K562 (cell line): ENCODE data around the gene ASIC1. TPM values are rescaled to one million over a fixed set of nuclear protein-coding genes. Genes with fewer than 3 reads are reported as not detected.

Experiments used
- AFF1 ChIP-seq, 2 experiments: fragments of 450-650 bp; IDR thresholded peaks; 2 replicates each; pipeline ENCODE4 v1.6.1; 2018; ENCODE audit warnings: mild to moderate bottlenecking in 2 of 2, low read depth in 1 of 2; ENCODE audit not compliant: partially characterized antibody in 2 of 2
- BHLHE40 ChIP-seq: IDR thresholded peaks from 2 replicates; pipeline ENCODE4 v1.6.1; 2011; ENCODE audit warnings: low read length, improper control_type of control experiment
- CTBP1 ChIP-seq: fragments of 450-650 bp; IDR thresholded peaks from 2 replicates; pipeline ENCODE4 v1.6.1; 2016; ENCODE audit warnings: borderline replicate concordance
- ELF1 ChIP-seq: fragments of 200-800 bp; sonication (Bioruptor generic); IDR thresholded peaks from 2 replicates; pipeline ENCODE4 v1.6.1; 2016; ENCODE audit warnings: missing genetic modification characterization, missing compliant biosample characterization
- FOXM1 ChIP-seq, 2 experiments: fragments of 450-650 bp in 1 of 2; sonication (generic) in 1 of 2; formaldehyde crosslinking in 1 of 2; IDR thresholded peaks; 2 replicates each; pipeline versions ENCODE4 v1.6.1 to v1.9.0; 2017 to 2022; ENCODE audit warnings: low read depth in 2 of 2, mild to moderate bottlenecking in 2 of 2, missing genetic modification reagents in 1 of 2, moderate library complexity in 1 of 2
- HBP1 ChIP-seq: fragments of 450-650 bp; formaldehyde crosslinking; IDR thresholded peaks from 2 replicates; pipeline ENCODE4 v1.4.0; 2022; ENCODE audit warnings: missing genetic modification characterization
- HNRNPLL ChIP-seq: fragments of 200-400 bp; formaldehyde crosslinking; IDR thresholded peaks from 2 replicates; pipeline ENCODE4 v1.6.1; 2017; ENCODE audit warnings: low read length, low read depth, mild to moderate bottlenecking; ENCODE audit not compliant: poor library complexity, severe bottlenecking
- NFRKB ChIP-seq: fragments of 450-650 bp; IDR thresholded peaks from 2 replicates; pipeline ENCODE4 v1.6.1; 2016; ENCODE audit warnings: low read depth
- NFXL1 ChIP-seq: fragments of 450-650 bp; formaldehyde crosslinking; IDR thresholded peaks from 2 replicates; pipeline ENCODE4 v1.4.0; 2021; ENCODE audit warnings: mild to moderate bottlenecking
- PML ChIP-seq: IDR thresholded peaks from 2 replicates; pipeline ENCODE4 v1.6.1; 2012; ENCODE audit warnings: low read length, inconsistent platforms
- RAD21 ChIP-seq, 2 experiments: fragments of 250-450 bp in 1 of 2; fragments of 450-650 bp in 1 of 2; sonication (Bioruptor Pico) in 1 of 2; formaldehyde crosslinking in 1 of 2; IDR thresholded peaks in 1 of 2; conservative IDR thresholded peaks in 1 of 2; 2 replicates each; pipeline versions ENCODE4 v1.4.0 to v1.8.0; 2020 to 2022; ENCODE audit warnings: mild to moderate bottlenecking in 2 of 2, moderate library complexity in 1 of 2
- SNIP1 ChIP-seq: fragments of 450-650 bp; IDR thresholded peaks from 2 replicates; pipeline ENCODE4 v1.7.1; 2017; ENCODE audit warnings: low read depth, mild to moderate bottlenecking
- THAP12 ChIP-seq: fragments of 250-450 bp; sonication (Bioruptor Pico); IDR thresholded peaks from 2 replicates; pipeline ENCODE4 v1.9.0; 2021; ENCODE audit warnings: mild to moderate bottlenecking, inconsistent platforms
- ZMIZ1 ChIP-seq, 2 experiments: fragments of 150-350 bp in 1 of 2; IDR thresholded peaks; 2 replicates each; pipeline ENCODE4 v1.6.1; 2012 to 2016; ENCODE audit warnings: low read depth in 2 of 2, low read length in 2 of 2, mild to moderate bottlenecking in 1 of 2, moderate library complexity in 1 of 2
- polyA plus RNA-seq, 8 experiments: library from polyadenylated mRNA; depleted of rRNA in 4 of 8; stranded (reverse) in 5 of 8; unstranded in 3 of 8; fragments of >200 nt; fragmentation: Nextera tagmentation in 2 of 8; fragmentation: Illumina TruSeq in 1 of 8; extraction: Ambion mirVana in 2 of 8; extraction: Trizol in 1 of 8; gene quantifications; 2 replicates each; pipeline versions ENCODE4 v1.2.1 to v1.2.3, GENCODE V29; 2011 to 2014; ENCODE audit warnings: inconsistent platforms in 1 of 8, missing spikeins in 1 of 8
- total RNA-seq, 7 experiments: library from RNA; depleted of rRNA in 6 of 7; stranded (reverse); fragments of >200 nt in 6 of 7; fragmentation: Illumina TruSeq in 2 of 7; extraction: Trizol in 2 of 7; gene quantifications; 2 replicates each; pipeline versions ENCODE4 v1.2.1 to v1.2.3, GENCODE V29; 2011 to 2021; ENCODE audit warnings: low replicate concordance in 1 of 7

ASIC1 gene
- total and polyA plus RNA-seq, 9 of the 15 experiments (the other 6 are each of a cell fraction or from before 2014, with no cell fraction given) = 0.01 to 1.7 (median 0.45) TPM

GRCh38 chr12:50084775-50085614, 27.6 kb downstream of the ASIC1 start, which contains the start of gene SMARCD1 (continued):
- TF ChIP-seq THAP12 (CRISPR knock-in tag) (peak; percentile 98), HBP1 (no peak), PML (peak; percentile 26; the same call in 1 of the 2 replicates), CTBP1 (peak; percentile 64), BHLHE40 (peak; percentile 57; the same call in 1 of the 2 replicates), AFF1 (IDR thresholded peaks at IDR 0.05; ENCODE audit: low read depth in 1 of 2, partially characterized antibody in 2 of 2) (peak in 1 of 2 experiments; percentile 35), SNIP1 (peak; percentile 94), RAD21 (CRISPR knock-in tag; conservative IDR thresholded peaks at IDR 0.05 in 1 of 2, IDR thresholded peaks at IDR 0.05 in 1 of 2) (peak in 1 of 2 experiments; percentile 20; a peak in 1 of 4 replicates), NFXL1 (CRISPR knock-in tag) (peak; percentile 22; the same call in 1 of the 2 replicates), ZMIZ1 (IDR thresholded peaks at IDR 0.05; ENCODE audit: low read depth in 2 of 2, low read length in 2 of 2) (no peak), NFRKB (0 out of 2 replicates have a peak, but pooled peaks have one; percentile 56), HNRNPLL (peak; percentile 63), ELF1 (peak; percentile 69), FOXM1 (IDR thresholded peaks at IDR 0.05; ENCODE audit: low read depth) (no peak), FOXM1 (CRISPR knock-in tag; IDR thresholded peaks at IDR 0.05; ENCODE audit: low read depth) (no peak)
